ENCODE data around the gene PXDN. TPM values are rescaled to one million over a fixed set of nuclear protein-coding genes. Genes with fewer than 3 reads are reported as not detected.

The PXDN gene
- total and polyA plus RNA-seq, 10 of the 15 experiments (the other 5 are each of a cell fraction or from before 2014, with no cell fraction given), result 0.12 to 0.69 (median 0.23) TPM; not detected in 5

DNA sequence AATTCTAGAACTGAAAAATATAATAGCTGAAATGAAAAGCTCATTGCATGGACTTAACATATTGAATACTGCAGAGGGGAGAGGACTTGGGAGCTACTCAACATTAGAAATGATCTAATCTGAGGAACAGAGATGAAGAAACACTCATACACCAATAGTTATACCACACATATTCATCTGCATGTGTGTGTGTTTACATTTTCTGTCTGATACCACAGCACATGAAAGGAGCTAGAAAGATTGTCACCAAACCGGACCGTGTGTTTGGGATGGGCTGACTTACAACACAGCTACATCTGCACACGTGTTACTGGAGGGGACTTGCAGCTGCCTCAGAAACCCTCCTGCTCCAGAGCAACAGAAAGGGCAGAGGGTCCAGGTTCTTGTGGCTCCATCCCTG lies 47.8 kb downstream of the PXDN start:
- SMC1A ChIA-PET (ENCODE audit: uncharacterized antibody, unreplicated experiment), result interaction anchor here (0.6 kb wide), 1 partner anchor 621 kb away, joined by 3 read pairs; no protein-coding TSS in a partner anchor
- ATAC-seq (no peak), DNase-seq (ENCODE audit: low read depth, low spot score) (no peak), FAIRE-seq (no peak)
- TF ChIP-seq ETV6 (conservative IDR thresholded peaks at IDR 0.05 in 1 of 2, IDR thresholded peaks at IDR 0.05 in 1 of 2; ENCODE audit: borderline replicate concordance in 1 of 2, low read depth in 1 of 2), result no peak
- no peak for TF ChIP-seq ZNF207 (IDR thresholded peaks at IDR 0.05; ENCODE audit: borderline replicate concordance)
- TF ChIP-seq GABPA (IDR thresholded peaks at IDR 0.05; ENCODE audit: low read depth), result no peak
- TF ChIP-seq TCF7 (IDR thresholded peaks at IDR 0.05; ENCODE audit: borderline replicate concordance), result no peak
- Histone ChIP-seq H3K27me3 (replicated peaks in 1 of 2; ENCODE audit: control insufficient read depth in 2 of 2, insufficient read depth in 2 of 2, low read length in 1 of 2) (no peaks in the 10 kb centered on the region), H3K4me1 (ENCODE audit: control insufficient read depth, insufficient read depth, low read length) (no peaks in the 10 kb centered on the region), H3K4me2 (ENCODE audit: control insufficient read depth, insufficient read depth) (no peak overlapping the region), H3K9ac (ENCODE audit: control insufficient read depth, insufficient read depth, low read length) (no peak overlapping the region), H3K4me3 (no peak overlapping the region), H3K9me3 (replicated peaks; ENCODE audit: control insufficient read depth, insufficient read depth, low read length) (no peaks in the 10 kb centered on the region), H4K20me1 (ENCODE audit: control insufficient read depth, insufficient read depth) (no peaks in the 10 kb centered on the region), H3K79me2 (ENCODE audit: control insufficient read depth, insufficient read depth, low read length) (no peaks in the 10 kb centered on the region), H3K36me3 (ENCODE audit: control insufficient read depth in 2 of 2, insufficient read depth in 2 of 2, low read length in 1 of 2) (no peaks in the 10 kb centered on the region), H3K27ac (ENCODE audit: control insufficient read depth, insufficient read depth) (no peak overlapping the region), H2AFZ (ENCODE audit: control insufficient read depth, low read depth, low read length) (no peak overlapping the region)
- RAD21 ChIA-PET (ENCODE audit: unreplicated experiment), result no interaction called here
- 35% methylated on average over 3 of the region's 3 CpGs for WGBS (ENCODE audit: insufficient coverage, insufficient replicate concordance, low lambda C conversion rate, missing lambda C conversion rate)
- CTCF ChIA-PET, result no interaction called here
- in situ Hi-C loops (cut with MboI) (no loop called here), intact Hi-C loops (cut with micrococcal nuclease; ENCODE audit: unreplicated experiment) (no loop called here)
- no TSS peak for BruUV-seq (replicated peaks)
- POLR2A ChIA-PET, result no interaction called here

DNA sequence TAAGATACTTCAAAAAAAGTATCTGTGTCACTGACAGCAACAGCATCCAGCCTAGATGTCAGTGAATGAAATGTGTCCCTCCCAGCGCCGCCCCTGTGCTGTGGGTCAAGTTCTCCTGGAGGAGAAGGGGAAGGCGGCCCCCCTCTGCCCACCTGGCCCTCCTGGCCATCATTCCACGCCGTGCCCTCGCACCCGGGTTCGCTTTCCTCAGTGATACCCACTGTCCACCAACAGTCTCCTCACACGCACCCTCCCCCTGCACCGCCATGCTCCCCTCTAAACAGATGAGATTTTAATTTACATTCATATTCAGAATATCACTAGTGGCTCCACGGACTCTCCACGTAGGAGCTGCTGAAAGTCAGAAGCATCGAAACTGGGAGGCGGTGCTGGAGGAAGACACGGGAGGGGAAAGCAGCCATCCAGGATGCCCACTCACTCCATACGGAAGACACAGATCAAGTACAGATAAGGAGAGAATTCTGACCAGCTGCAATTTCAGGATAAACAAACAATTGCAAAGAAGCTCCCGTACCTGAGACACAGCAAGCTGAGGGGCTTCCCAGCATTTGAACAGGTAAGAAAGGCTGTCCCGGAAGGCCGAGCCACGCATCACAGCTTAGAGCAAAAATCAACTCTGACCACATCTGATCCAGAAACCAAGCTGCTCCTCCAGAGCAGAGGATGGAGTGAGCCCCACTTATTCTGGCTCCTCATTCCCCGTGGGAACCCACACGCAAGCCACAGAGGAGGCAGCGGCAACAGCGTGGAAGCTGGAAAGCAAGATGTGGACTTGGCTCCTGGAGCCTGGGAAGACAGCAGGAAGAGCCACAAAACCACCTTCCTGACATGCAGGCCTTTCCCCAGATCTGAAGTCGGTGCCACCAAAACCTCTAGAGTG lies 49.7 kb downstream of the PXDN start:
- H3K27ac ChIP-seq (ENCODE audit: control insufficient read depth, insufficient read depth), result no peak overlapping the region
- intact Hi-C loops (cut with micrococcal nuclease; ENCODE audit: unreplicated experiment) (no loop called here), in situ Hi-C loops (cut with MboI) (no loop called here)
- no peak overlapping the region for H3K9ac ChIP-seq (ENCODE audit: control insufficient read depth, insufficient read depth, low read length)
- no peaks in the 10 kb centered on the region for H3K27me3 ChIP-seq (replicated peaks in 1 of 2; ENCODE audit: control insufficient read depth in 2 of 2, insufficient read depth in 2 of 2, low read length in 1 of 2)
- ChIA-PET RAD21 (ENCODE audit: unreplicated experiment) (no interaction called here), CTCF (no interaction called here), POLR2A (no interaction called here), SMC1A (ENCODE audit: uncharacterized antibody, unreplicated experiment) (no interaction called here)
- H3K4me3 ChIP-seq, result no peak overlapping the region
- BruUV-seq (replicated peaks), result no TSS peak
- no peaks in the 10 kb centered on the region for H3K9me3 ChIP-seq (replicated peaks; ENCODE audit: control insufficient read depth, insufficient read depth, low read length)
- no peaks in the 10 kb centered on the region for H3K4me1 ChIP-seq (ENCODE audit: control insufficient read depth, insufficient read depth, low read length)
- no peak overlapping the region for H2AFZ ChIP-seq (ENCODE audit: control insufficient read depth, low read depth, low read length)
- no peak overlapping the region for H3K4me2 ChIP-seq (ENCODE audit: control insufficient read depth, insufficient read depth)
- FAIRE-seq (no peak), DNase-seq (ENCODE audit: low read depth, low spot score) (no peak), ATAC-seq (no peak)
- no peaks in the 10 kb centered on the region for H3K79me2 ChIP-seq (ENCODE audit: control insufficient read depth, insufficient read depth, low read length)
- H4K20me1 ChIP-seq (ENCODE audit: control insufficient read depth, insufficient read depth), result no peaks in the 10 kb centered on the region
- no peaks in the 10 kb centered on the region for H3K36me3 ChIP-seq (ENCODE audit: control insufficient read depth in 2 of 2, insufficient read depth in 2 of 2, low read length in 1 of 2)
- WGBS (ENCODE audit: insufficient coverage, insufficient replicate concordance, low lambda C conversion rate, missing lambda C conversion rate), result 53% methylated on average over 25 of the region's 25 CpGs
- no peak for TF ChIP-seq BHLHE40 (IDR thresholded peaks at IDR 0.05; ENCODE audit: borderline replicate concordance in 1 of 2, low read depth in 2 of 2, low read length in 1 of 2)
- no peak for TF ChIP-seq NFXL1 (IDR thresholded peaks at IDR 0.05; ENCODE audit: borderline replicate concordance)
- TF ChIP-seq, protein P1, sequence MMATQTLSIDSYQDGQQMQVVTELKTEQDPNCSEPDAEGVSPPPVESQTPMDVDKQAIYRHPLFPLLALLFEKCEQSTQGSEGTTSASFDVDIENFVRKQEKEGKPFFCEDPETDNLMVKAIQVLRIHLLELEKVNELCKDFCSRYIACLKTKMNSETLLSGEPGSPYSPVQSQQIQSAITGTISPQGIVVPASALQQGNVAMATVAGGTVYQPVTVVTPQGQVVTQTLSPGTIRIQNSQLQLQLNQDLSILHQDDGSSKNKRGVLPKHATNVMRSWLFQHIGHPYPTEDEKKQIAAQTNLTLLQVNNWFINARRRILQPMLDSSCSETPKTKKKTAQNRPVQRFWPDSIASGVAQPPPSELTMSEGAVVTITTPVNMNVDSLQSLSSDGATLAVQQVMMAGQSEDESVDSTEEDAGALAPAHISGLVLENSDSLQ (IDR thresholded peaks at IDR 0.05), result no peak
- no peak for TF ChIP-seq ZNF217 (IDR thresholded peaks at IDR 0.05)
- no peak for TF ChIP-seq STAT3 (IDR thresholded peaks at IDR 0.05; ENCODE audit: low read depth, low read length)
- TF ChIP-seq, protein P2, sequence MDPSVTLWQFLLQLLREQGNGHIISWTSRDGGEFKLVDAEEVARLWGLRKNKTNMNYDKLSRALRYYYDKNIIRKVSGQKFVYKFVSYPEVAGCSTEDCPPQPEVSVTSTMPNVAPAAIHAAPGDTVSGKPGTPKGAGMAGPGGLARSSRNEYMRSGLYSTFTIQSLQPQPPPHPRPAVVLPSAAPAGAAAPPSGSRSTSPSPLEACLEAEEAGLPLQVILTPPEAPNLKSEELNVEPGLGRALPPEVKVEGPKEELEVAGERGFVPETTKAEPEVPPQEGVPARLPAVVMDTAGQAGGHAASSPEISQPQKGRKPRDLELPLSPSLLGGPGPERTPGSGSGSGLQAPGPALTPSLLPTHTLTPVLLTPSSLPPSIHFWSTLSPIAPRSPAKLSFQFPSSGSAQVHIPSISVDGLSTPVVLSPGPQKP (IDR thresholded peaks at IDR 0.05; ENCODE audit: low read depth, low read length), result no peak
- TF ChIP-seq RUNX3 (IDR thresholded peaks at IDR 0.05; ENCODE audit: low read length), result no peak
- TF ChIP-seq POU2F2 (IDR thresholded peaks at IDR 0.05; ENCODE audit: borderline replicate concordance, low read depth, low read length), result no peak
- TF ChIP-seq TAF1 (IDR thresholded peaks at IDR 0.05; ENCODE audit: borderline replicate concordance, low read depth, low read length), result no peak

Measured in GM12878 (cell line).